BLaER1 (cell line): ENCODE results near the gene IQCC.

ENCODE experiments used
- H3K27ac ChIP-seq: shearing (Covaris generic); formaldehyde crosslinking; 2 replicates; pipeline ENCODE4 v1.8.1; 2022
- H3K27me3 ChIP-seq: shearing (Covaris generic); formaldehyde crosslinking; 2 replicates; pipeline ENCODE4 v1.8.1; 2022
- H3K36me3 ChIP-seq: shearing (Covaris generic); formaldehyde crosslinking; 2 replicates; pipeline ENCODE4 v1.8.1; 2022
- H3K4me1 ChIP-seq: shearing (Covaris generic); formaldehyde crosslinking; 2 replicates; pipeline ENCODE4 v1.8.1; 2022
- H3K4me2 ChIP-seq: shearing (Covaris generic); formaldehyde crosslinking; 2 replicates; pipeline ENCODE4 v1.8.1; 2022
- H3K4me3 ChIP-seq: shearing (Covaris generic); formaldehyde crosslinking; 2 replicates; pipeline ENCODE4 v1.8.1; 2022
- H3K9ac ChIP-seq: shearing (Covaris generic); formaldehyde crosslinking; 2 replicates; pipeline ENCODE4 v1.8.1; 2022
- H3K9me3 ChIP-seq: shearing (Covaris generic); formaldehyde crosslinking; 2 replicates; pipeline ENCODE4 v1.8.1; 2022
- H4K20me1 ChIP-seq: shearing (Covaris generic); formaldehyde crosslinking; 2 replicates; pipeline ENCODE4 v1.8.1; 2022
- Cebpa-rat ChIP-seq: shearing (Covaris generic); IDR thresholded peaks from 2 replicates; pipeline ENCODE4 v1.8.1; 2022

Gene IQCC

DNA sequence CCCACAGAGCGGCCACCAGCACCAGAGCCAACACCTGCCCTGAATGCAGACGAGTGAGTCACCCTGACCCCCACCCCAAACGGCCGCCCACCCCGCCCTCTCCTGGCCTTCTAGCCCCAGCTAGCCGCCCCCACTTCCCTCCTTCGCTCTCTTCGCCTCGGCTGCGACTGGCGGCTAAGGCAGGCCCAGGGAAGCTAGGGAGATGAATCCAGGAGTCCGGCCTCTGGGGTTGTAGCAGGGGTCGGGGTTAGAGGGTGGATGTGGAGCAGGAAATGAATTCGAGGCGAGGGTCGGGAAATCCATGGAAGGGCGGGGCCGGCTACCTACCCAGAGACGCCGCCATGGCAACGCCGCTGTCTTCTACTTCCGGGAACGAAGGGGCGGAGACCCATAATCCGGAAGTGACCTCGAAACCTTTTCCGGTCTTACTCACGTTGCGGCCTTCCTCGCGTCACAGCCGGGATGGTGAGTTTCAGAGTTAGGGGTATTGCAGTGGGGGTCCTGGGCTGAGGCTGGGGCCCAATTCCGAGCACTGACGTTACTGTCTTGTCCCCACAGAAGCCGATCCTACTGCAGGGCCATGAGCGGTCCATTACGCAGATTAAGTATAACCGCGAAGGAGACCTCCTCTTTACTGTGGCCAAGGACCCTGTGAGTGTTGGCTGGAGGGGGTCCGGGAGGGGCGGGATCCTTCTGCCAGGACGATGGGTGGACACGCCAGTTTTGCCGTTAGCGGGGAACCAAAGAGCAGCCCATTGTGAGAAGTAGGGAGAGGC lies 16.7 kb downstream of the IQCC start, which contains the start of the genes EIF3I and TMEM234:
EIF3I (plus strand) TSS at position 428 of the 776 bp plus-strand sequence; CDS start at position 463, 35 bp downstream.
TMEM234 (minus strand) TSS at position 374 of the 776 bp plus-strand sequence; CDS start at position 343, 31 bp downstream.
- TF ChIP-seq Cebpa-rat: no peak
- Histone ChIP-seq H3K4me2 (peak within 1 kb of the TSS; percentile 92), H4K20me1 (no peaks in the 10 kb centered on the region; the same call in 1 of the 2 replicates), H3K27ac (peak within 1 kb of the TSS; percentile 87), H3K36me3 (peaks cover 48% of the 10 kb centered on the region), H3K9me3 (no peaks in the 10 kb centered on the region), H3K4me3 (peak within 1 kb of the TSS; percentile 92), H3K9ac (peak within 1 kb of the TSS; percentile 91), H3K27me3 (no peaks in the 10 kb centered on the region), H3K4me1 (peaks cover 40% of the 10 kb centered on the region)

DNA sequence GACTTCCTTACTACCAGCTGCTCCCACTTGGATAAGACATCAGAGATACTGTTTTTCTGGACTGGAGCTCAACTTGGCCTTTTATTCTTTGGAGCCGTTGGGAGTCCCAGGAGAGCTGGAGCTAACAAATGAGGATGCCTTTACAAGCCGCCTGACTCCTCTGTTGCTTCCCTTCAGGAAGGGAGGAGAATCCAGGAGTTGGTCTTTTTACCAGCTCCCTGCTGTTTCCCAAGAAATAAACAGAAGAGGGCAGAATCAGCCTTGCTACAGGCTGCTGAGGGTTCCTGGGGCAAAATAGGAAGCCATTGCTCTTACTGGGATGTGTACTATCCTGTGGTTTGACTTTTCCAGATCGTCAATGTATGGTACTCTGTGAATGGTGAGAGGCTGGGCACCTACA lies 18.2 kb downstream of the IQCC start:
- Histone ChIP-seq H3K9me3 (no peaks in the 10 kb centered on the region), H3K4me1 (peaks cover 40% of the 10 kb centered on the region), H3K4me3 (peak overlapping the region; percentile 92; the same call in 1 of the 2 replicates), H3K9ac (peak overlapping the region; percentile 91), H3K36me3 (peaks cover 63% of the 10 kb centered on the region), H3K4me2 (peak overlapping the region; percentile 92), H3K27me3 (no peaks in the 10 kb centered on the region), H3K27ac (no peak overlapping the region), H4K20me1 (peaks cover 6% of the 10 kb centered on the region; the same call in 1 of the 2 replicates)
- TF ChIP-seq Cebpa-rat: no peak

DNA sequence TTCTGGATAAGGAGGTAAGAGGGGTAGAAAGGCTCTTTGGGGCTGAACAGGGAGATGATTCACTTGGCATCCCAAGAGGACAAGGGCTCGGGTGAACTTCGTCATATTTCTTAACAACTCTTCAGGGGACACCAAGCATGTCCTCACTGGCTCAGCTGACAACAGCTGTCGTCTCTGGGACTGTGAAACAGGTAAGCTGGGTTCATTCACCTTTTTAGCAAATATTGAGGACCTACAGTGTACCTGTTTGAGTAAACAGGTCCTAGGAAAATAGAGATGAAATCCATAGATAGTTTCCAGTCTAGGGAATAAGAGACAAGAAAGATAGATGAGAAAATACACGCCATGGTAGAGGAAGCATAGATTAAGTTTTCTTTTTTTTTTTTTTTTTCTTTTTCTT lies 18.8 kb downstream of the IQCC start:
- H3K9me3 ChIP-seq: no peaks in the 10 kb centered on the region
- H3K27me3 ChIP-seq: no peaks in the 10 kb centered on the region
- peak overlapping the region; percentile 92 for H3K4me2 ChIP-seq
- TF ChIP-seq Cebpa-rat: no peak
- H3K4me3 ChIP-seq: no peak overlapping the region
- H3K27ac ChIP-seq: no peak overlapping the region
- H4K20me1 ChIP-seq: peaks cover 6% of the 10 kb centered on the region; the same call in 1 of the 2 replicates
- H3K36me3 ChIP-seq: peaks cover 65% of the 10 kb centered on the region
- peaks cover 40% of the 10 kb centered on the region for H3K4me1 ChIP-seq
- peak overlapping the region; percentile 91 for H3K9ac ChIP-seq

DNA sequence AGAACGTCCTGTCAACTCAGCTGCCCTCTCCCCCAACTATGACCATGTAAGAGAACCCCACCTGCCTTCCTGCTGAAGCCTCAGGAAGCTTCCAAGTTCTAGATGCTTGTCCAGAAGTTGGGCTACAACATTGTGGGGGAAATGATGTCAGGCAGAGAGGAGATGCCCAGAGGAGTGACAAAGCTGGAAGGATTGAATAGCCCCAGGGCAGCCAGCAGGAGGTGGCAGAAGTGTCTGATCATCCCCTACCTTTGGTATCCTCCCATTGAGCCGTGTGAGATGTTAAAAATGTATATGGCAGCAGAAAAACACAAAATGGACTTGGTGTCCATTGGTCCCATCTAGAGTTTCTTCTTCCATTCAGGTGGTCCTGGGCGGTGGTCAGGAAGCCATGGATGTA lies 23.3 kb downstream of the IQCC start:
- peaks cover 5% of the 10 kb centered on the region for H3K4me1 ChIP-seq
- H3K36me3 ChIP-seq: peaks cover 100% of the 10 kb centered on the region
- TF ChIP-seq Cebpa-rat: no peak
- H3K4me3 ChIP-seq: no peak overlapping the region
- no peak overlapping the region for H3K4me2 ChIP-seq
- H4K20me1 ChIP-seq: peaks cover 6% of the 10 kb centered on the region; the same call in 1 of the 2 replicates
- no peak overlapping the region for H3K9ac ChIP-seq
- H3K27ac ChIP-seq: no peak overlapping the region
- no peaks in the 10 kb centered on the region for H3K27me3 ChIP-seq
- no peaks in the 10 kb centered on the region for H3K9me3 ChIP-seq

DNA sequence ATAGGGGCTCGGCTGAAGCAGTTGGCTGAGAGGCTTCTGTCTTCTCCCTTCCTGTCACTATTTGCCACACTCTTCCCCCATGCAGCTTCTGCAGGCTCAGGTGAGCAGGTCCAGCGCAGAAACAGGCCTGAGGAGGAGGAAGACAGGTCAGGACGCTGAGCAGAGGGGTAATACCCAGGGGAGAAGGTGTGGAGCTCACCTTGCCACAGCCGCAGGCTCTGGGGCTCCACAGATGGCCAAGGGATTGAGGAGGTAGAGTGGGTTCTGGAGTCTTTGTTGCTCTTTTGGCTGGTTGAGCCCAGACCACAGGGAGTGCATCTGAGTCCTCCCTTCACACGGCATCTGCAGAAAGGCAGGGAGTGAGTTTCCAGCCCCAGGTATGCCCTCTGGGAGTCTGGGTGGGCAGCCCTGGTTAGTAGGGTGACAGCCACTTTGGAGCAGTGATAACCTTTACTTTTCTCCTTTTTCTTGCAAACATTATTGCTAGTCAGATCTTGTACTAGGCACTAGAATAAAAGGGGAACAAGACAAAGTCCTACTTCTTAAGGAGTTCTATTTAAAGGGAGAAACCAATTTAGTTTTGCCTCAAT lies 26.5 kb downstream of the IQCC start:
- no peaks in the 10 kb centered on the region for H3K27me3 ChIP-seq
- H3K4me3 ChIP-seq: no peak overlapping the region
- TF ChIP-seq Cebpa-rat: no peak
- no peak overlapping the region for H3K27ac ChIP-seq
- H4K20me1 ChIP-seq: 0 out of 2 replicates have a peak, but pooled peaks cover 6% of the 10 kb centered on the region
- H3K9ac ChIP-seq: no peak overlapping the region
- H3K4me2 ChIP-seq: no peak overlapping the region
- H3K4me1 ChIP-seq: no peaks in the 10 kb centered on the region
- H3K9me3 ChIP-seq: no peaks in the 10 kb centered on the region
- peaks cover 81% of the 10 kb centered on the region for H3K36me3 ChIP-seq

DNA sequence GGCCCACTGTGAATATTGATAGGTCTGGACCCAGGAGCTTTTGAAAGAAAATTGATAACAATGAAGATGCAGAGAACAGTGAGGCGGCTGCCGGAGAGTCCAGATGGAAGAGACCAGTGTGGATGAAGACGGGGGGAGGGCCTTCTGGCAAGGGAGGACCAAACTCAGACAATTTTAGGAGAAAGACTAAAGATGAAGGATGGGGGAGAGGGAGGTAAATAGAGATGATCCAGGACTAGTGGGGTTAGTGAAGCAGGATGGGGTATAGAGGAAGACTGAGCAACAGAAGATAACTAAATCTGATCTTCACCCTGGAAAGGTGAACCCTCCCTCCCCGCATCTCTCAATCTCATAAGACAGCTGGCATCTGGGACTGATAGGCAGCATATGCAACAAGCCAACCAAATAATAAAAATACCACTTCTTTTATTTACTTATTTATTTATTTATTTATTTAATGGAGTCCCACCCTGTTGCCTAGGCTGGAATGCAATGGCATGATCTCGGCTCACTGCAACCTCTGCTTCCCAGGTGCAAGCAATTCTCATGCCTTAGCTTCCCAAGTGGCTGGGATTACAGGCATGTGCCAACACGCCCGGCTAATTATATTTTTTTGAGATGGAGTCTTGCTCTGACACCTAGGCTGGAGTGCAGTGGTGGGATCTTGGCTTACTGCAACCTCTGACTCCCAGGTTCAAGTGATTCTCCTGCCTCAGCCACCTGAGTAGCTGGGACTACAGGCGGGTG lies 27.3 kb downstream of the IQCC start:
- no peaks in the 10 kb centered on the region for H3K27me3 ChIP-seq
- no peaks in the 10 kb centered on the region for H3K9me3 ChIP-seq
- 0 out of 2 replicates have a peak, but pooled peaks cover 2% of the 10 kb centered on the region for H4K20me1 ChIP-seq
- H3K4me3 ChIP-seq: no peak overlapping the region
- no peak overlapping the region for H3K4me2 ChIP-seq
- H3K27ac ChIP-seq: no peak overlapping the region
- H3K36me3 ChIP-seq: peaks cover 74% of the 10 kb centered on the region
- no peaks in the 10 kb centered on the region for H3K4me1 ChIP-seq
- no peak for TF ChIP-seq Cebpa-rat
- H3K9ac ChIP-seq: no peak overlapping the region

DNA sequence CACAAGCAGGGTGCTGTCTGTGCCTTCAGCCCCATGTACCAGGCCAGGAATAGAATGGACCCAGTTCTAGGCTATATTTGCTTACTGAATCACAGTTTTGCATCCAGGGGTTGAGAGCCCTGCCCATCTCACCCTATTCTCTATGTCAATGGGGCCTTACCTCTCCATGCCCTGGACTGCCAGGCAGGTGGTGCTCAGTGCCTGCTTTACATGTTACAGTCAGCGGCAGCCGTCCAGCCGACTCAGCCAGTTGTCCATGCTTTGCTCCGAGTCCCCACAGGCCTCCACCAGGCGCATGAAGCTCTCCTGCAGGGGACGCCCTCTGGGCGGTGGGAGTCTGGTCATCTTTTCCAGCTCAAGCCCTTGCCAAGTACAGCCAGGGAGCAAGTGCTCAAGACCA lies 29.3 kb downstream of the IQCC start:
- Histone ChIP-seq H3K27ac (no peak overlapping the region), H3K4me1 (peaks cover 8% of the 10 kb centered on the region), H3K4me3 (no peak overlapping the region), H3K9me3 (no peaks in the 10 kb centered on the region), H3K4me2 (no peak overlapping the region), H3K36me3 (peaks cover 53% of the 10 kb centered on the region), H3K27me3 (no peaks in the 10 kb centered on the region), H3K9ac (no peak overlapping the region), H4K20me1 (no peaks in the 10 kb centered on the region)
- no peak for TF ChIP-seq Cebpa-rat

DNA sequence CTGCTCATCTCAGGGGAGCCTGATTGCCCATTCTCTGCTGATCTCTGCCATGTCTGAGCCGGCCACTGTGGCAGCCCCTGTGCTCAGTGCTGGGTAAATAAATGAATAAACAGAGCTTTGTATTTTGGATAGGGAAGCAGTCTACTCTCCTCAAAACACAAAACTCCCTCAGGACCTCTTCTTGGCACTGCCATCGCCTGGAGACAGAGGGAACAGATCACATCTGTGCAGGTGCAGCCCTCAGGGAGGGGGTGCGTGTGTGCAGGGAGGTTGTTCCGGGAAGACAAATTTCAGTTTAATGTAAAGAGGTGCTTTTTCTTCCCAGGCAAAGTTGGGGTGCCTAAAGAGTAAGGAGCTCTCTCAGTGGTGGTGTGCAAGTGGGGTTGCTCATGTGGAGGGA lies 33.9 kb downstream of the IQCC start:
- no peak for TF ChIP-seq Cebpa-rat
- H3K36me3 ChIP-seq: 0 out of 2 replicates have a peak, but pooled peaks cover 7% of the 10 kb centered on the region
- peak overlapping the region; percentile 97 for H3K4me2 ChIP-seq
- H3K4me3 ChIP-seq: no peak overlapping the region
- 0 out of 2 replicates have a peak overlapping the region, but pooled peaks have one; percentile 74 for H3K9ac ChIP-seq
- no peaks in the 10 kb centered on the region for H3K27me3 ChIP-seq
- no peaks in the 10 kb centered on the region for H4K20me1 ChIP-seq
- H3K4me1 ChIP-seq: peaks cover 42% of the 10 kb centered on the region
- no peaks in the 10 kb centered on the region for H3K9me3 ChIP-seq
- no peak overlapping the region for H3K27ac ChIP-seq

DNA sequence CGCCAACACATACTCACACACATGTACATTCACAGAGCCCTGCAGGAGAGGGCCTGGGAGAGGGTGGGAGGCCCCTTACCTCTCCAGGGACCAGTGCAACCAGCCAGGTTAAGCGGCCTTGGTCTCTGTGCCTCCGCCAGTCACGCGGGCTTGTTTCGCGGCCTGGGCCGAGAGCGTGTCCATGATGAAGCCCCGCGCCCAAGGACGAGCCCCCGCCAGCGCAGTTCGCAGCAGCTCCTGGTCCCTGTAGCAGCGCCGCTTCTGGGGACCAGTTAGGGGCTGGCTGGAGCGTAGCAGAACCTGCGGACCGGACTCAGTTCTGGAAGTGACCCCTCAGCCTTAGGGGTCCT lies 34.3 kb downstream of the IQCC start:
- TF ChIP-seq Cebpa-rat: no peak
- Histone ChIP-seq H3K27me3 (no peaks in the 10 kb centered on the region), H3K4me2 (peak overlapping the region; percentile 97), H3K4me1 (peaks cover 42% of the 10 kb centered on the region), H3K9me3 (no peaks in the 10 kb centered on the region), H3K27ac (0 out of 2 replicates have a peak overlapping the region, but pooled peaks have one; percentile 36), H4K20me1 (no peaks in the 10 kb centered on the region), H3K36me3 (0 out of 2 replicates have a peak, but pooled peaks cover 3% of the 10 kb centered on the region), H3K4me3 (peak overlapping the region; percentile 72), H3K9ac (peak overlapping the region; percentile 74; the same call in 1 of the 2 replicates)
